Myometrial cell (primary cell): Measurements from ENCODE around the gene SNAPC5. TPM values are rescaled to one million over a fixed set of nuclear protein-coding genes. Genes with fewer than 3 reads are reported as not detected.

Experiments
- total RNA-seq: library from RNA; depleted of rRNA; stranded (reverse); fragments of >200 nt; gene quantifications from 2 replicates; pipeline ENCODE4 v1.2.3, GENCODE V29; 2015

The SNAPC5 gene
- 14.7 and 17.0 TPM in 2 replicates for total RNA-seq

GRCh38 chr15:66497502-66498455 is at the start of gene SNAPC5:
Gene SNAPC5 (minus strand): TSS chr15:66497762. CDS start chr15:66497731, 31 bp downstream.

GRCh38 chr15:66504563-66505429 is 7.2 kb upstream of the SNAPC5 start, which contains the start of the genes RPL4 and ZWILCH:
Gene RPL4 (minus strand): TSS chr15:66504855. CDS start chr15:66504790, 65 bp downstream.
Gene ZWILCH (plus strand): TSS chr15:66505326. CDS start chr15:66505339, 13 bp downstream.

Other genes with a start within 250 kb of the SNAPC5 start
- gene MEGF11, start 244.0 kb downstream of the SNAPC5 start, total RNA-seq = not detected in 2 replicates
- gene DIS3L, start 204.2 kb downstream of the SNAPC5 start, total RNA-seq = 21.3 and 30.0 TPM in 2 replicates
- 5.8 and 10.1 TPM in 2 replicates for gene TIPIN, start 141.1 kb downstream of the SNAPC5 start, total RNA-seq
- gene MAP2K1, start 110.8 kb downstream of the SNAPC5 start, total RNA-seq = 33.4 and 34.0 TPM in 2 replicates
- 5,812 and 6,955 TPM in 2 replicates for gene RPL4, start 7.1 kb upstream of the SNAPC5 start, total RNA-seq
- 26.5 and 35.1 TPM in 2 replicates for gene ZWILCH, start 7.6 kb upstream of the SNAPC5 start, total RNA-seq
- gene LCTL, start 68.2 kb upstream of the SNAPC5 start, total RNA-seq = 0.58 and 3.5 TPM in 2 replicates
- gene SMAD6, start 204.5 kb upstream of the SNAPC5 start, total RNA-seq = 4.8 and 7.8 TPM in 2 replicates